ENCODE data around the gene HOXD8.

- TF ChIP-seq CTCF (IDR thresholded peaks at IDR 0.05) = no peak
- no peak for TF ChIP-seq POLR2A (IDR thresholded peaks at IDR 0.05)
Measured at GRCh38 chr2:176091329-176092258, 37.9 kb upstream of the HOXD8 start.
